Measurements from ENCODE around the gene FAM210B.
"Not testable (repeated sequence)": the region's sequence is repeated elsewhere in the genome, so short reads cannot be mapped to it uniquely, and the experiment has no call there.

Gene FAM210B

GRCh38 chr20:56393653-56394052, 34.9 kb downstream of the FAM210B start:
- DNase-seq = no peak

GRCh38 chr20:56395166-56395565, 36.4 kb downstream of the FAM210B start:
- no peak for DNase-seq

DNA sequence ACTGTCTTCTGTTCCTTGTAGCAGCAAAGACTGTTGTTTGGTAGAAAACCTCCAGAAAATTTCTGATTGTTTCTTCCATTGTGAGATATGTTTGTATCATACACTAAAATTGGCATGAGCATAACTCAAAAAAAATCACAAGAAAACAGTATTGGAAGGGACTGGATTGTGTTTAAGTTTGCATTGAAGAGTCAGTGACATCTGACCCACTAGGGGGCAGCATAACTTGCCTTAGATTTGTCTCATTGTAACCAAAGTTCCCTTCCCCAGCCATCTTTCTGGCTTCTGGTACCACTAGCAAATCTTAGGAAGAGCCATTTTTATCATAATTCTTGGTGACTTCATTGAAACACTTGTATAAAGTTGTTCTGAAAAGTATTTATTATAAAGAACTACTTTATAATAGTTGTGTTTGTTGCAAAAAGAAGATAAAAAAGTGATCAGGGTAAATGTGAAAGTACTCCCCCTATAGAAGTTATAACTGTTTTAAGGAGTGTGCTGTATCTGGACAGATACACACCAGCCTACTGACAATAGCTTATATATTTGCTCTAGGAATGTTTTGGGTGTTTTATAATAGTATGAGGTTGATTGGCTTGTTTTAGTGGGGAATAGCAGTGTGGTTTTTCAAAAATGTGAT, 41.3 kb downstream of the FAM210B start:
- DNase-seq = peak; percentile 71

- no peak for DNase-seq
Observed at GRCh38 chr20:56403465-56403864, 44.7 kb downstream of the FAM210B start.

GRCh38 chr20:56405356-56405755, 46.6 kb downstream of the FAM210B start:
- DNase-seq = not testable (repeated sequence)

DNA sequence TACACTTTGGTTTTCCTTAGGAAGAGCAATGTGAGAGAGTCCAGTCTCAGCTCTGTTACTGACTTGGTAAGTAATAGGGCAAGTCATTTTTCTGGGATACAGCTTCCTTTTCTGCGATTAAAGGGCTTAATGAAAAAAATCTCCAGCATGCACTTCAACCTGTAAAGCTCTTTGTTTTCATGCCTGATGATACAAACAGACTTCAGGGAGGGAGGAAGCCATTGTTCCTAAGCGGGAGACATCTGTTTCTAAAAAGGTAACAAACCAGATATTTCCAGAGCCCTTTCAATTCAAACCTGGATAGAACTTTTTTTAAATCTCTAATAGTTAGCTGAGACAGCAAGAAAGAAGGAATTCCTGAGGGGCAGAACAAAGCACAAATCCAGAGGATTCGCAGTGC, 48.1 kb downstream of the FAM210B start:
- no peak for DNase-seq

DNA sequence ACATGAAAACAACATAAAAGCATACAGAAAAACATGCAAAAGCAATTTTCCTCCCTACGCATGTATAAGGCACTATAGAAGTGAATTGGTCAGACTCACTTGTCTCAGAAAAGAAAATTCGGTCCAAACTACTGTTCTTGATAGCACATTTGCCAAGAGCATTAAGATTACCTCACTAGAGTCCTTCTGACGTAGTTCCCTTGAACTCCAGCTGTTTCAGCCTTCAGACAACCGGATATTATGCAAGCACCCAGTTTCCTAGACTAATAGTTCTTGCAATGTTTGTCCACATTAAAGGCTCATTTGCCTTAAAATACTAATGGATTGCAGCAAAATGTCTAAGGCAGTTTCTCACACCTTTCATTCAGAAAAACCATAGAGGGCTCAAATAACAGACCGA, 50.7 kb downstream of the FAM210B start:
- DNase-seq = no peak

- DNase-seq = no peak
Observed at GRCh38 chr20:56409956-56410355, 51.2 kb downstream of the FAM210B start.

GRCh38 chr20:56411287-56411686, 52.5 kb downstream of the FAM210B start:
- not testable (repeated sequence) for DNase-seq

GRCh38 chr20:56411759-56412472, 53.1 kb downstream of the FAM210B start, which contains the start of gene CASS4:
Gene CASS4, plus strand, starts transcription at chr20:56412260. Its CDS starts 199 bp downstream, at chr20:56412459.
- DNase-seq = no peak

GRCh38 chr20:56412473-56412790, 53.7 kb downstream of the FAM210B start:
- DNase-seq = no peak

- no peak for DNase-seq
Observed at GRCh38 chr20:56412949-56413348, 54.2 kb downstream of the FAM210B start.

DNA sequence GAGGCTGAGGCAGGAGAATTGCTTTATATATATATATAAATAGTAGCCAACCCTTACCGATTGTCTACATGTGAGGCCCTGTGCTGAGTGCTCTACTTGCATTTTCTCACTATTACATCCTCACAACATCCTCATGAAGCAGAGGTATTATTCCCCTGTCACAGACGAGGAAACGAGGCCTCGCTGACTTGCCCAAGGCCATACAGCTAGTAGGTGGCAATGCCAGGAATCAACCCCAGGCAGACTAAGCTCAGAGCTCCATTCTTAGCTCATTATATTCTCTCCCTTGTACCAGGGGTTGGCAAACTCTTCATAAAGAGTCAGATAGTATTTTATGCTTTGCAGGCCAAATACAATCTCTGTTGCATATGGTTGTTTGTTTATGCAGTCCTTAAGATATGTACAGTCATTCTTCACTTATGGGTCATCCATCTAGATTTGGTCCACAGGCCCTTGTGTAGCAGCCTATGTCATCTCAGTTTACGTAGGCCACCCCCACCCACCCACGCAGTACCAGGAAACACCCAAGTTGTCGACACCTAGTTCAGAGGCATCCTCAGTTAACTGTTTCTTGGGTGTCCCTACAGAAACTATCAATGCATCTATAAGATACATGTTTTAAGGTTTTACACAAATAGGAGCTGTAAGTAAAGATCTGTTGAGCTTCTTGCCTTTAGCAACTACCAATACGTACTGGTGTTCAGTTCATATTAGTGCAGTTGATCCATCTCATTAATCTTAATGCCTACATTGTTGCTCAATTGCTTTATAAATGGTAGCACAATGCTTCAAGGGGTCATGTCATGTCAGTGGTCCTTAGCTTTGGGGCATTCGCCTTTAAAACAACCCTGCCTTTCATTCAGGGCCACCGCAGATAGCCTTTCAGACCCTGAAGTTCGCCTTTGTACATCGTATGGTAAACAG, 56.3 kb downstream of the FAM210B start:
- no peak for DNase-seq

GRCh38 chr20:56417402-56417801, 58.6 kb downstream of the FAM210B start:
- DNase-seq = no peak

DNA sequence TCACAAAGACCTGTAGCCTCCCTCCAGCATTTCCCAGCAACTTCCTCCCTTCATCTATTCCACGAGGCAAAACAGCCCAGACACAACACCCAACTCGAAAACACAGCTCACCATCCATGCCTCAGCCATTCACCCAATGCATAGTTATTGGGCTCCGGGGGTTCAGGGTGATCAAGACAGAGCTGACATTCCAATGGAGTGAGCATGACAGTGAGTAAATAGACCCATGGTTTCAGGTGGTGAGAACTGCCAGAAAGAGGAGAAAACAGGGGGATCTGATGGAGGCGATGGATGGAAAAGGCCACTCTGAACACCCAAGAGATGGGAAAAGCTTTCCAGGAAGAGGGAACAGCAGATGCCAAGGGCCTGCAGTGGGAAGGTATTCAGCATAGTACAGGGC, 59.1 kb downstream of the FAM210B start:
- no peak for DNase-seq

Measured in DMS53 (cell line).